ENCODE results near the gene RBM26. TPM values are rescaled to one million over a fixed set of nuclear protein-coding genes. Genes with fewer than 3 reads are reported as not detected.
A peak's percentile ranks its signal among the peaks of the same experiment; 100 is the strongest.

Gene RBM26
- total RNA-seq, 5 donors from 2014 or later (not counting 1 experiment from before 2014, with no cell fraction given) = 76.7 to 97.8 (median 77.9) TPM

DNA sequence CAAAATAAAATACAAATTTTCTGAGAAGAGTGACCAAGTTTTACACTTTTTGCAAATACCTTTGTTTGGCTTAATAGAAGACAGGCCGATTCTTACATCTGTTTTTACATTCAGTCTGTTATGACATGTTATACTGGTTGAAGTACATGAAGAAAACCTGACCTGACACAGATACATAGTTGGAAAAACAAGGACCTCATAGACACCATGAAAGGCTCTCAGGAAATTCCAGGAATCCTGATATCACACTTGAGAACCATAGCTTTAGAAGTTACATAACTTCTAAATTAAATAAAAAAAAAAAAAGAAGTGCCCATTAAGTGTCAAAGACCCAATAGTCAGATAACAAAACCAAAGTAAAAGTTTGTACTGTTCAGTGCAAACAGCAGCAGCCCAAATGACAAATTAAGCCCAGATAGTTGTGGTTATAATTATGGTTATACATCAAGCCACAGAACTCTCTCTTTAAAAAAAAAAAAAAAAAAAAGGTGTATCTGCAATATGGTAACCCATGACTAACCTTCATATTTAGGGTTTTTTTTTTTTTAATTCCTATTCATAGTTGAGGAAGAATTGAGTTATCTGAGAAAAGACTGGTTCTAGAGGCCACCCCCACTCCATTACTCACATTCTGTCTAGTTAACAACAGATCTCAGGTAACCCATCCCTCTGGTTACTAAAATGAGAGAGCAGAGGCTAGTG, 19.8 kb downstream of the RBM26 start:
- Mint-ChIP-seq H3K36me3 (peaks cover 4% of the 10 kb centered on the region), H3K27ac (peak overlapping the region in 1 of 2 donors; percentile 16), H3K9me3 (no peaks in the 10 kb centered on the region), H3K4me1 (peaks cover 79 to 82% (median 80%) of the 10 kb centered on the region in 3 donors), H3K4me3 (peak overlapping the region in 1 of 3 donors; percentile 21), H3K27me3 (no peaks in the 10 kb centered on the region)
- CTCF ChIA-PET = interaction anchor here in 1 of 2 donors (0.6 to 1.0 kb wide), 2 partner anchors 17 to 357 kb away, joined by 3 to 5 read pairs; no protein-coding TSS in a partner anchor
- H3K27ac ChIP-seq (ENCODE audit: low read length) = no peak overlapping the region
- ATAC-seq (replicated peaks in 1 of 4) (peak; percentile 16 to 53 (median 42)), DNase-seq (peak in 1 of 35 experiments; percentile 45)
- POLR2A ChIA-PET = interaction anchor here (0.6 to 1.0 kb wide), 3 partner anchors 19 to 30 kb away, joined by 3 to 8 read pairs (median 3); no protein-coding TSS in a partner anchor
- no CpG with 5 or more reads among the region's 1 CpG for WGBS (ENCODE audit: insufficient coverage)
- H3K4me1 ChIP-seq (ENCODE audit: control insufficient read depth in 1 of 2, extremely low read depth in 1 of 2, insufficient read depth in 2 of 2, low read length in 2 of 2) = peaks cover 6 to 46% of the 10 kb centered on the region in 2 experiments
- no peaks in the 10 kb centered on the region for H3K9me3 ChIP-seq
- no peaks in the 10 kb centered on the region for H3K36me3 ChIP-seq (ENCODE audit: control insufficient read depth in 2 of 2, extremely low read depth in 1 of 2, insufficient read depth in 1 of 2, low read length in 1 of 2)
- H3K27me3 ChIP-seq (replicated peaks in 1 of 2; ENCODE audit: control insufficient read depth in 2 of 2, extremely low read depth in 1 of 2, insufficient read depth in 2 of 2, low read length in 1 of 2) = no peaks in the 10 kb centered on the region
- no peak overlapping the region for H3K4me3 ChIP-seq (ENCODE audit: control insufficient read depth in 1 of 2, extremely low read depth in 1 of 2, low read length in 1 of 2)

DNA sequence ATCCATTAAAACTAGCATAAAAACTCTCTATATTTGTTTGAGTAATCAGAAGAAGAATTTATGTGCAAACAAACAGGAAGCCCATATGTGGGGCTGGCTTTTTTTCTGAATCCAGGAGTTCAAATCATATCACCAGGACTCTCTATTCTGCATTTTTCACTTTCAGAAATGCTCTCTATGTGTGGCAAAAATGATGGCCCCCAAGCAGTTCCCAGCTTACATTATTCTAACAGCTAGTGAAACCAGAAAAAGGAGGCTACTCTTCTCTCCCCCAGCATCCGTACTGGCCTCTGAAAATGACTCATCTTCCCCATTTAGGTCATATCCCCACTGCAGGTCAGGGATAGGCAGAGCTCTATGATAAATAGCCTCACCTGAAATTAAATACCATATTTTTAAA, 20.4 kb downstream of the RBM26 start:
- peak in 3 of 4 experiments; percentile 38 to 62 (median 53) for ATAC-seq (replicated peaks in 1 of 4)
- ChIA-PET CTCF (interaction anchor here in 1 of 2 donors (0.6 to 1.0 kb wide), 3 partner anchors 17 to 356 kb away, joined by 3 to 5 read pairs (median 4); partner anchors contain the start of gene RBM26), POLR2A (interaction anchor here (0.6 to 1.0 kb wide), 3 partner anchors 19 to 29 kb away, joined by 3 to 8 read pairs (median 3); no protein-coding TSS in a partner anchor)
- 0% methylated on average over 1 of the region's 1 CpG for WGBS (ENCODE audit: insufficient coverage)
- no peaks in the 10 kb centered on the region for H3K27me3 Mint-ChIP-seq
- Histone ChIP-seq H3K4me3 (ENCODE audit: control insufficient read depth in 1 of 2, extremely low read depth in 1 of 2, low read length in 1 of 2) (no peak overlapping the region), H3K27ac (ENCODE audit: low read length) (no peak overlapping the region), H3K9me3 (no peaks in the 10 kb centered on the region), H3K36me3 (ENCODE audit: control insufficient read depth in 2 of 2, extremely low read depth in 1 of 2, insufficient read depth in 1 of 2, low read length in 1 of 2) (no peaks in the 10 kb centered on the region), H3K4me1 (ENCODE audit: control insufficient read depth in 1 of 2, extremely low read depth in 1 of 2, insufficient read depth in 2 of 2, low read length in 2 of 2) (peaks cover 6 to 40% of the 10 kb centered on the region in 2 experiments), H3K27me3 (replicated peaks in 1 of 2; ENCODE audit: control insufficient read depth in 2 of 2, extremely low read depth in 1 of 2, insufficient read depth in 2 of 2, low read length in 1 of 2) (no peaks in the 10 kb centered on the region)
- no peak overlapping the region for H3K27ac Mint-ChIP-seq
- DNase-seq = peak in 1 of 35 experiments; percentile 31
- peaks cover 4% of the 10 kb centered on the region for H3K36me3 Mint-ChIP-seq
- no peaks in the 10 kb centered on the region for H3K9me3 Mint-ChIP-seq
- no peak overlapping the region for H3K4me3 Mint-ChIP-seq
- peaks cover 80 to 82% (median 80%) of the 10 kb centered on the region in 3 donors for H3K4me1 Mint-ChIP-seq

DNA sequence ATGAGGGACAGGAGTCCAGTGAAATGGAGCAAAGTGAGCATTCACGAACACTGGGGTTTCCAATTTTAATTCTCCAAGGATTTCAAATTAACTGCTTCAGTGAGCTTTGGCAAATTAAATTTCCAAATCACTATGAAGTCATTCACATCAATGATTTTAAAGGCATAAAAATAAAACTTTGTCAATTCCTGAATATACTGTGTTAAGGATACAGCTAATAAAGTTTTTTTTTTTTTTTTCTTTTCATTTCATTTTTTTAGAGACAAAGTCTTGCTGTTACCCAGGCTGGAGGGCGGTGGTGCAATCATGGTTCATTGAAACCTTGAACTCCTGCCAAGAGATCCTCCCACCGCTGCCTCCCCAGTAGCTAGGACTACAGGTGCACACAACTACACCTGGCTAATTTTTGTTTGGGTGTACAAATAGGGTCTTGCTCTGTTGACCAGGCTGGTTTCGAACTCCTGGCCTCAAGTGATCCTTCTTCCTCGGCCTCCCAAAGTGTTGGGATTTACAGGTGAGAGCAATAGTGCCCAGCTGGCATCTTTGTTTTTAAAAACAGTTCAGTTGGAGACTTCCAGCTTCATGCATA, 21.9 kb downstream of the RBM26 start:
- CTCF ChIA-PET = interaction anchor here (0.7 to 1.1 kb wide), 3 partner anchors 13 to 66 kb away, joined by 4 to 7 read pairs (median 6); no protein-coding TSS in a partner anchor
- Mint-ChIP-seq H3K9me3 (no peaks in the 10 kb centered on the region), H3K4me1 (peaks cover 80 to 82% (median 80%) of the 10 kb centered on the region in 3 donors), H3K27ac (no peak overlapping the region), H3K36me3 (peaks cover 11% of the 10 kb centered on the region), H3K4me3 (peak overlapping the region in 1 of 3 donors; percentile 37), H3K27me3 (no peaks in the 10 kb centered on the region)
- POLR2A ChIA-PET = interaction anchor here (0.6 to 0.7 kb wide), 3 partner anchors 11 to 32 kb away, joined by 3 to 5 read pairs (median 4); no protein-coding TSS in a partner anchor
- DNase-seq = no peak
- Histone ChIP-seq H3K36me3 (ENCODE audit: control insufficient read depth in 2 of 2, extremely low read depth in 1 of 2, insufficient read depth in 1 of 2, low read length in 1 of 2) (no peaks in the 10 kb centered on the region), H3K4me1 (ENCODE audit: control insufficient read depth in 1 of 2, extremely low read depth in 1 of 2, insufficient read depth in 2 of 2, low read length in 2 of 2) (peaks cover 6 to 30% of the 10 kb centered on the region in 2 experiments), H3K9me3 (no peaks in the 10 kb centered on the region), H3K27ac (ENCODE audit: low read length) (no peak overlapping the region), H3K4me3 (ENCODE audit: control insufficient read depth in 1 of 2, extremely low read depth in 1 of 2, low read length in 1 of 2) (no peak overlapping the region), H3K27me3 (replicated peaks in 1 of 2; ENCODE audit: control insufficient read depth in 2 of 2, extremely low read depth in 1 of 2, insufficient read depth in 2 of 2, low read length in 1 of 2) (no peaks in the 10 kb centered on the region)
- 100% methylated on average over 2 of the region's 5 CpGs for WGBS (ENCODE audit: insufficient coverage)
- ATAC-seq (replicated peaks in 1 of 4) = no peak

- CTCF ChIA-PET = interaction anchor here (0.7 to 4.2 kb wide), 4 partner anchors 9 to 157 kb away, joined by 3 to 24 read pairs (median 4); partner anchors contain the start of gene RBM26 (in 1 of the 2)
- no peaks in the 10 kb centered on the region for H3K27me3 ChIP-seq (replicated peaks in 1 of 2; ENCODE audit: control insufficient read depth in 2 of 2, extremely low read depth in 1 of 2, insufficient read depth in 2 of 2, low read length in 1 of 2)
- Mint-ChIP-seq H3K36me3 (peaks cover 17% of the 10 kb centered on the region), H3K4me1 (peaks cover 66 to 74% (median 70%) of the 10 kb centered on the region in 3 donors), H3K27me3 (no peaks in the 10 kb centered on the region), H3K4me3 (peak overlapping the region; percentile 37 to 67 (median 49)), H3K27ac (peak overlapping the region; percentile 62 to 82), H3K9me3 (no peaks in the 10 kb centered on the region)
- H3K36me3 ChIP-seq (ENCODE audit: control insufficient read depth in 2 of 2, extremely low read depth in 1 of 2, insufficient read depth in 1 of 2, low read length in 1 of 2) = peaks cover 0 to 6% of the 10 kb centered on the region in 2 donors
- WGBS (ENCODE audit: insufficient coverage) = no CpG with 5 or more reads among the region's 1 CpG
- H3K27ac ChIP-seq (ENCODE audit: low read length) = no peak overlapping the region
- POLR2A ChIA-PET = interaction anchor here in 1 of 2 donors (0.6 kb wide), 1 partner anchor 99 kb away, joined by 3 read pairs; no protein-coding TSS in a partner anchor
- H3K4me3 ChIP-seq (ENCODE audit: control insufficient read depth in 1 of 2, extremely low read depth in 1 of 2, low read length in 1 of 2) = no peak overlapping the region
- DNase-seq = no peak
- peaks cover 6 to 28% of the 10 kb centered on the region in 2 experiments for H3K4me1 ChIP-seq (ENCODE audit: control insufficient read depth in 1 of 2, extremely low read depth in 1 of 2, insufficient read depth in 2 of 2, low read length in 2 of 2)
- H3K9me3 ChIP-seq = no peaks in the 10 kb centered on the region
- peak; percentile 54 to 69 (median 62) for ATAC-seq (replicated peaks in 1 of 4)
Observed at GRCh38 chr13:79382545-79383275, 23.3 kb downstream of the RBM26 start.

GRCh38 chr13:79380997-79381396, 25.1 kb downstream of the RBM26 start:
- CTCF ChIA-PET = interaction anchor here (0.9 to 4.2 kb wide), 3 partner anchors 11 to 41 kb away, joined by 4 to 24 read pairs (median 7); no protein-coding TSS in a partner anchor
- peaks cover 59 to 62% (median 60%) of the 10 kb centered on the region in 3 donors for H3K4me1 Mint-ChIP-seq
- peak overlapping the region in 1 of 2 donors; percentile 40 for H3K27ac Mint-ChIP-seq

More at GRCh38 chr13:79380997-79381396, 25.1 kb downstream of the RBM26 start:
- H3K27me3 Mint-ChIP-seq = no peaks in the 10 kb centered on the region
- H3K4me3 ChIP-seq (ENCODE audit: control insufficient read depth in 1 of 2, extremely low read depth in 1 of 2, low read length in 1 of 2) = no peak overlapping the region
- no peaks in the 10 kb centered on the region for H3K9me3 Mint-ChIP-seq
- POLR2A ChIA-PET = interaction anchor here (0.6 kb wide), 2 partner anchors 21 to 61 kb away, joined by 4 to 15 read pairs; no protein-coding TSS in a partner anchor
- no peak overlapping the region for H3K27ac ChIP-seq (ENCODE audit: low read length)
- no CpG with 5 or more reads among the region's 1 CpG for WGBS (ENCODE audit: insufficient coverage)
- no peaks in the 10 kb centered on the region for H3K27me3 ChIP-seq (replicated peaks in 1 of 2; ENCODE audit: control insufficient read depth in 2 of 2, extremely low read depth in 1 of 2, insufficient read depth in 2 of 2, low read length in 1 of 2)
- H3K36me3 ChIP-seq (ENCODE audit: control insufficient read depth in 2 of 2, extremely low read depth in 1 of 2, insufficient read depth in 1 of 2, low read length in 1 of 2) = peaks cover 0 to 23% of the 10 kb centered on the region in 2 donors
- ATAC-seq (replicated peaks in 1 of 4) (no peak), DNase-seq (no peak)
- no peaks in the 10 kb centered on the region for H3K9me3 ChIP-seq
- H3K4me1 ChIP-seq (ENCODE audit: control insufficient read depth in 1 of 2, extremely low read depth in 1 of 2, insufficient read depth in 2 of 2, low read length in 2 of 2) = peaks cover 6 to 23% of the 10 kb centered on the region in 2 experiments
- peak overlapping the region in 1 of 3 donors; percentile 1 for H3K4me3 Mint-ChIP-seq
- H3K36me3 Mint-ChIP-seq = peaks cover 27% of the 10 kb centered on the region
